H9 (cell line): ENCODE measurements around the gene FAM53A. TPM values are rescaled to one million over a fixed set of nuclear protein-coding genes. Genes with fewer than 3 reads are reported as not detected.
"Not testable (repeated sequence)": the region's sequence is repeated elsewhere in the genome, so short reads cannot be mapped to it uniquely, and the experiment has no call there.

Experiments used
- DNase-seq: peaks from one replicate; pipeline ENCODE4 v3.0.0-alpha.2; 2017
- H2AFZ ChIP-seq: one replicate; pipeline ENCODE4 v1.6.1; 2013; ENCODE audit warnings: mild to moderate bottlenecking, low read length, control low read depth, moderate library complexity
- H2AK5ac ChIP-seq: 2 replicates; pipeline ENCODE4 v1.6.1; 2013; ENCODE audit warnings: low read length, control low read depth, mixed read lengths; ENCODE audit not compliant: insufficient read length
- H2BK120ac ChIP-seq: one replicate; pipeline ENCODE4 v1.6.1; 2013; ENCODE audit warnings: low read depth, mild to moderate bottlenecking, low read length, control low read depth, inconsistent platforms; ENCODE audit not compliant: poor library complexity, severe bottlenecking
- H2BK12ac ChIP-seq: 2 replicates; pipeline ENCODE4 v1.6.1; 2013; ENCODE audit warnings: low read length, control low read depth, mixed read lengths, low read depth; ENCODE audit not compliant: insufficient read length
- H2BK15ac ChIP-seq: 2 replicates; pipeline ENCODE4 v1.6.1; 2013; ENCODE audit warnings: low read depth, low read length, control low read depth
- H2BK20ac ChIP-seq: one replicate; pipeline ENCODE4 v1.6.1; 2013; ENCODE audit warnings: low read depth, mild to moderate bottlenecking, low read length, control low read depth, inconsistent platforms; ENCODE audit not compliant: poor library complexity, severe bottlenecking
- H2BK5ac ChIP-seq: 2 replicates; pipeline ENCODE4 v1.6.1; 2013; ENCODE audit warnings: low read length, control low read depth, mixed read lengths; ENCODE audit not compliant: insufficient read length
- H3K14ac ChIP-seq: 2 replicates; pipeline ENCODE4 v1.6.1; 2013; ENCODE audit warnings: low read length, control low read depth; ENCODE audit not compliant: insufficient read depth
- H3K18ac ChIP-seq: 2 replicates; pipeline ENCODE4 v1.6.1; 2013; ENCODE audit warnings: low read depth, mild to moderate bottlenecking, mixed read lengths, low read length, control low read depth; ENCODE audit not compliant: insufficient read length
- H3K23ac ChIP-seq: 2 replicates; pipeline ENCODE4 v1.6.1; 2013; ENCODE audit warnings: low read length, control low read depth, mixed read lengths, low read depth; ENCODE audit not compliant: insufficient read length
- H3K23me2 ChIP-seq: 2 replicates; pipeline ENCODE4 v1.6.1; 2013; ENCODE audit warnings: low read depth, mild to moderate bottlenecking, mixed read lengths, low read length, control low read depth; ENCODE audit not compliant: insufficient read length, poor library complexity, severe bottlenecking
- H3K27ac ChIP-seq: 2 replicates; pipeline ENCODE4 v1.5.1; 2013; ENCODE audit warnings: low read length, control low read depth, mixed read lengths, low read depth; ENCODE audit not compliant: insufficient read length
- H3K27me3 ChIP-seq: 2 replicates; pipeline ENCODE4 v1.6.1; 2013; ENCODE audit warnings: low read length, control low read depth, inconsistent platforms; ENCODE audit not compliant: insufficient read depth
- H3K4ac ChIP-seq: 2 replicates; pipeline ENCODE4 v1.6.1; 2013; ENCODE audit warnings: low read depth, mild to moderate bottlenecking, control low read depth, inconsistent platforms, low read length, moderate library complexity
- H3K4me1 ChIP-seq: 2 replicates; pipeline ENCODE4 v1.6.1; 2013; ENCODE audit warnings: low read length, control low read depth, inconsistent platforms; ENCODE audit not compliant: insufficient read depth
- H3K4me2 ChIP-seq: 2 replicates; pipeline ENCODE4 v1.6.1; 2013; ENCODE audit warnings: low read length, control low read depth, mixed read lengths; ENCODE audit not compliant: insufficient read length, insufficient read depth
- H3K56ac ChIP-seq: 2 replicates; pipeline ENCODE4 v1.6.1; 2013; ENCODE audit warnings: low read depth, mild to moderate bottlenecking, mixed read lengths, low read length, control low read depth; ENCODE audit not compliant: insufficient read length
- H3K79me1 ChIP-seq: 2 replicates; pipeline ENCODE4 v1.6.1; 2013; ENCODE audit warnings: low read depth, mild to moderate bottlenecking, moderate library complexity, low read length, control low read depth, inconsistent platforms; ENCODE audit not compliant: insufficient read depth, poor library complexity, severe bottlenecking
- H3K79me2 ChIP-seq: 2 replicates; pipeline ENCODE4 v1.6.1; 2013; ENCODE audit warnings: low read length, control low read depth, inconsistent platforms; ENCODE audit not compliant: insufficient read depth
- H3K9ac ChIP-seq: 2 replicates; pipeline ENCODE4 v1.6.1; 2013; ENCODE audit warnings: low read length, control low read depth, mixed read lengths; ENCODE audit not compliant: insufficient read length; ENCODE audit errors: extremely low read depth
- H3K9me3 ChIP-seq: one replicate; pipeline ENCODE4 v1.6.1; 2013; ENCODE audit warnings: low read depth, low read length, inconsistent platforms; ENCODE audit not compliant: control insufficient read depth
- H3T11ph ChIP-seq: one replicate; pipeline ENCODE4 v1.6.1; 2013; ENCODE audit warnings: mild to moderate bottlenecking, low read length, control low read depth, inconsistent platforms
- H4K20me1 ChIP-seq: one replicate; pipeline ENCODE4 v1.6.1; 2013; ENCODE audit not compliant: control insufficient read depth, insufficient read length, insufficient read depth
- H4K5ac ChIP-seq: 2 replicates; pipeline ENCODE4 v1.6.1; 2013; ENCODE audit warnings: low read depth, mild to moderate bottlenecking, mixed read lengths, low read length, control low read depth; ENCODE audit not compliant: insufficient read length
- H4K8ac ChIP-seq: replicated peaks from 2 replicates; pipeline ENCODE4 v1.6.1; 2013; ENCODE audit warnings: low read length, control low read depth, mixed read lengths, low read depth; ENCODE audit not compliant: insufficient read length
- H4K91ac ChIP-seq: 2 replicates; pipeline ENCODE4 v1.6.1; 2013; ENCODE audit warnings: low read depth, mild to moderate bottlenecking, moderate library complexity, mixed read lengths, low read length, control low read depth; ENCODE audit not compliant: insufficient read length
- H3K27ac Mint-ChIP-seq, 3 experiments: 2 replicates in 2 of 3; 3 replicates in 1 of 3; pipeline ENCODE4 v1.8.0; 2020 to 2021; ENCODE audit warnings: mixed read lengths in 3 of 3, mild to moderate bottlenecking in 1 of 3, moderate library complexity in 1 of 3
- H3K27me3 Mint-ChIP-seq: 2 replicates; pipeline ENCODE4 v1.8.0; 2021; ENCODE audit warnings: low read depth, mild to moderate bottlenecking, moderate library complexity, mixed read lengths
- H3K36me3 Mint-ChIP-seq, 3 experiments: 2 replicates in 2 of 3; 3 replicates in 1 of 3; pipeline ENCODE4 v1.8.0; 2020 to 2021; ENCODE audit warnings: low read depth in 3 of 3, mixed read lengths in 3 of 3; ENCODE audit not compliant: insufficient read depth in 1 of 3
- H3K4me1 Mint-ChIP-seq, 2 experiments: 2 replicates each; pipeline ENCODE4 v1.8.0; 2020; ENCODE audit warnings: mixed read lengths in 2 of 2
- H3K4me3 Mint-ChIP-seq, 2 experiments: 2 replicates in 1 of 2; 3 replicates in 1 of 2; pipeline ENCODE4 v1.8.0; 2020 to 2021; ENCODE audit warnings: mild to moderate bottlenecking in 2 of 2, mixed read lengths in 2 of 2, moderate library complexity in 1 of 2
- H3K9me3 Mint-ChIP-seq, 2 experiments: 2 replicates in 1 of 2; 3 replicates in 1 of 2; pipeline ENCODE4 v1.8.0; 2020; ENCODE audit warnings: mild to moderate bottlenecking in 2 of 2, mixed read lengths in 2 of 2, moderate library complexity in 1 of 2
- WGBS: extraction: QIAGEN DNeasy Blood & Tissue Kit; methylation state at CpG from one replicate; pipeline ENCODE4 v1.1.7; 2013; ENCODE audit warnings: missing lambda C conversion rate, low lambda C conversion rate, mixed read lengths; ENCODE audit not compliant: insufficient read length; ENCODE audit errors: extremely low coverage; 5-methylcytosine and 5-hydroxymethylcytosine counted together
- total RNA-seq: library from RNA; stranded (reverse); gene quantifications from 2 replicates; pipeline ENCODE4 v1.2.1, GENCODE V29; 2021
- TF ChIP-seq, protein P1 (sequence below): fragments of 200-600 bp; sonication (generic); conservative IDR thresholded peaks from 3 replicates; pipeline ENCODE4 v1.8.0; 2021; ENCODE audit warnings: antibody characterized with exemption, mild to moderate bottlenecking

Gene FAM53A
- total RNA-seq, 1 experiment from 2014 or later = 2.4 TPM

- Histone ChIP-seq H2BK20ac (no peak overlapping the region), H2AFZ (no peak overlapping the region), H3K14ac (no peak overlapping the region; the same call in 1 of the 2 replicates), H3K23ac (no peak overlapping the region), H3K18ac (no peak overlapping the region), H2BK15ac (no peak overlapping the region), H2AK5ac (no peak overlapping the region), H4K20me1 (no peaks in the 10 kb centered on the region), H3K4me1 (no peaks in the 10 kb centered on the region), H3K9me3 (no peaks in the 10 kb centered on the region), H3K27me3 (no peaks in the 10 kb centered on the region), H2BK12ac (no peak overlapping the region), H3K4ac (no peak overlapping the region), H3K79me1 (no peaks in the 10 kb centered on the region), H3T11ph (no peak overlapping the region), H2BK120ac (no peak overlapping the region), H3K56ac (no peak overlapping the region), H3K23me2 (no peaks in the 10 kb centered on the region), H4K8ac (no peak overlapping the region), H3K4me2 (no peak overlapping the region), H3K27ac (no peak overlapping the region), H2BK5ac (no peak overlapping the region), H3K79me2 (no peaks in the 10 kb centered on the region), H4K5ac (no peak overlapping the region), H3K9ac (no peak overlapping the region), H4K91ac (no peak overlapping the region)
- H3K4me1 Mint-ChIP-seq = peaks cover 6 to 12% of the 10 kb centered on the region in 2 experiments
- TF ChIP-seq, protein P1, sequence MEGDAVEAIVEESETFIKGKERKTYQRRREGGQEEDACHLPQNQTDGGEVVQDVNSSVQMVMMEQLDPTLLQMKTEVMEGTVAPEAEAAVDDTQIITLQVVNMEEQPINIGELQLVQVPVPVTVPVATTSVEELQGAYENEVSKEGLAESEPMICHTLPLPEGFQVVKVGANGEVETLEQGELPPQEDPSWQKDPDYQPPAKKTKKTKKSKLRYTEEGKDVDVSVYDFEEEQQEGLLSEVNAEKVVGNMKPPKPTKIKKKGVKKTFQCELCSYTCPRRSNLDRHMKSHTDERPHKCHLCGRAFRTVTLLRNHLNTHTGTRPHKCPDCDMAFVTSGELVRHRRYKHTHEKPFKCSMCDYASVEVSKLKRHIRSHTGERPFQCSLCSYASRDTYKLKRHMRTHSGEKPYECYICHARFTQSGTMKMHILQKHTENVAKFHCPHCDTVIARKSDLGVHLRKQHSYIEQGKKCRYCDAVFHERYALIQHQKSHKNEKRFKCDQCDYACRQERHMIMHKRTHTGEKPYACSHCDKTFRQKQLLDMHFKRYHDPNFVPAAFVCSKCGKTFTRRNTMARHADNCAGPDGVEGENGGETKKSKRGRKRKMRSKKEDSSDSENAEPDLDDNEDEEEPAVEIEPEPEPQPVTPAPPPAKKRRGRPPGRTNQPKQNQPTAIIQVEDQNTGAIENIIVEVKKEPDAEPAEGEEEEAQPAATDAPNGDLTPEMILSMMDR = no peak
- H3K36me3 Mint-ChIP-seq = no peaks in the 10 kb centered on the region
- H3K4me3 Mint-ChIP-seq = no peak overlapping the region
- no peak overlapping the region for H3K27ac Mint-ChIP-seq
- WGBS = no CpG with 5 or more reads among the region's 7 CpGs
- no peaks in the 10 kb centered on the region for H3K27me3 Mint-ChIP-seq
- no peaks in the 10 kb centered on the region for H3K9me3 Mint-ChIP-seq
- DNase-seq = no peak
Observed at GRCh38 chr4:1641671-1642070, 42.4 kb downstream of the FAM53A start.

- not testable (repeated sequence) for H3K27ac ChIP-seq, H2BK120ac ChIP-seq, H3T11ph ChIP-seq, H3K79me1 ChIP-seq, H3K14ac ChIP-seq, H3K23ac ChIP-seq, H3K4me2 ChIP-seq, H3K36me3 Mint-ChIP-seq, H2BK12ac ChIP-seq, H3K4me1 ChIP-seq, H3K27me3 Mint-ChIP-seq, H3K27me3 ChIP-seq, H3K18ac ChIP-seq, H4K8ac ChIP-seq, H3K9ac ChIP-seq, H3K4ac ChIP-seq, H3K79me2 ChIP-seq, H2AK5ac ChIP-seq, H3K56ac ChIP-seq, H2BK5ac ChIP-seq, H2BK20ac ChIP-seq, H3K9me3 ChIP-seq, H2BK15ac ChIP-seq, H2AFZ ChIP-seq, H3K9me3 Mint-ChIP-seq, H3K4me3 Mint-ChIP-seq, DNase-seq, H3K23me2 ChIP-seq, H4K5ac ChIP-seq, H4K20me1 ChIP-seq, H4K91ac ChIP-seq
- WGBS = no CpG with 5 or more reads among the region's 35 CpGs
- H3K27ac Mint-ChIP-seq = 0 out of 7 replicates have a peak overlapping the region, but pooled peaks of 1 of the 3 experiments have one; percentile 29
- H3K4me1 Mint-ChIP-seq = peaks cover 6 to 15% of the 10 kb centered on the region in 2 experiments
Observed at GRCh38 chr4:1640716-1641503, 43.2 kb downstream of the FAM53A start.
